Kidney epithelial cell (primary cell): ENCODE results near the gene ARSA. TPM values are rescaled to one million over a fixed set of nuclear protein-coding genes. Genes with fewer than 3 reads are reported as not detected.

ENCODE experiments used
- DNase-seq: peaks from one replicate; pipeline ENCODE4 v3.0.0-alpha.2; 2010; ENCODE audit warnings: low read depth
- H3K27me3 ChIP-seq: 2 replicates; pipeline ENCODE4 v1.6.0; 2011; ENCODE audit warnings: low read length; ENCODE audit not compliant: control insufficient read depth, insufficient read depth
- H3K36me3 ChIP-seq: 2 replicates; pipeline ENCODE4 v1.5.1; 2011; ENCODE audit warnings: low read length; ENCODE audit not compliant: control insufficient read depth, insufficient read depth
- H3K4me3 ChIP-seq: 2 replicates; pipeline ENCODE4 v1.5.1; 2011; ENCODE audit warnings: low read depth, mild to moderate bottlenecking, control low read depth, low read length
- total RNA-seq: library from RNA; depleted of rRNA; stranded (reverse); fragments of >200 nt; gene quantifications from 2 replicates; pipeline ENCODE4 v1.2.3, GENCODE V29; 2015
- TF ChIP-seq, protein P1 (sequence below): IDR thresholded peaks from 2 replicates; pipeline ENCODE4 v1.5.1; 2011; ENCODE audit warnings: mild to moderate bottlenecking, moderate library complexity, low read length, control low read depth, inconsistent platforms; ENCODE audit not compliant: insufficient read depth, poor library complexity, severe bottlenecking

Gene ARSA
- total RNA-seq, 1 donor from 2014 or later, result 42.7 TPM

DNA sequence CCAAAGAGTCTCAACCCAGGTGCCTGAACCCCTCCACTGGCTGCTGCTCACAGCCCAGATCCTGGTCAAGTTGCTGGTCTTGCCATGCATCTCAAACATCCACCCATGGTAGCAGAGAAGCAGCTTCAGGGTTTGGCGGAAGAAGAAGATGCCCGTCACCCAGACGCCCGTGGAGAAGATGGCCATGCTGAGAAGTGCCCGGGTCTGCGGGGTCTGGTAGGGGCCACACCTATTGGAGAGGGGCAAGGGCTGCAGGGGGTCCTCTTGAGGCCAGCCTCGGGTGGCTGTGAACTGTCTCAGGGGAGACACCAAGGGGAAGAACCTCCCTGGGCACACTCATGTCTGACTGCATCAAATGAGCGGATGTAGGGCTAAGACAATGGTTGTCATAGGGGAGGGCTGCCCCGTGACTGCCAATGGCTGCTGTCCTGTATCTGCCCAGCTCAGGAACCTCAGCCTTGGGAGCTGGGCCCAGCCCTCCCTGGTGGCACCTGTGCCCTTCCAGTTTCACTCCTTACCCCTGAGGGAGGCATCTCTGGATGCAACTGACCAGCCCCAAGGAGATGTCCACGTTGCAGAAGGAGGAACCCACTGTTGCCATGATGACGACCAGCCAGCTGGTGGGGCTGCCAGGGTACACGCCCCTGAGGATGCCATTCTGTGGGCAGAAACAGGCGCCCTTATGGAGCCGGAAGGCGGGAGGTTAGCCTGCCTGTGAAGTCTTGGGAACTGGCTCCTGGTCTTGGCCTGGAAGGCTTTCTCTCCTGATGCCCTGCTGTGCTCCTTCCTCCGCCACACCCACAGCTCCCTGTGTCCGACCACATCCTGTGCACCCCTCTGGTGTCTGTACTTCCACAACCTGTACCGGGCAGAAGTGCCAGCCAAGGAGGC, 50.9 kb downstream of the ARSA start:
- H3K4me3 ChIP-seq, result no peak overlapping the region
- no peak for DNase-seq
- H3K27me3 ChIP-seq, result peaks cover 22% of the 10 kb centered on the region
- TF ChIP-seq, protein P1, sequence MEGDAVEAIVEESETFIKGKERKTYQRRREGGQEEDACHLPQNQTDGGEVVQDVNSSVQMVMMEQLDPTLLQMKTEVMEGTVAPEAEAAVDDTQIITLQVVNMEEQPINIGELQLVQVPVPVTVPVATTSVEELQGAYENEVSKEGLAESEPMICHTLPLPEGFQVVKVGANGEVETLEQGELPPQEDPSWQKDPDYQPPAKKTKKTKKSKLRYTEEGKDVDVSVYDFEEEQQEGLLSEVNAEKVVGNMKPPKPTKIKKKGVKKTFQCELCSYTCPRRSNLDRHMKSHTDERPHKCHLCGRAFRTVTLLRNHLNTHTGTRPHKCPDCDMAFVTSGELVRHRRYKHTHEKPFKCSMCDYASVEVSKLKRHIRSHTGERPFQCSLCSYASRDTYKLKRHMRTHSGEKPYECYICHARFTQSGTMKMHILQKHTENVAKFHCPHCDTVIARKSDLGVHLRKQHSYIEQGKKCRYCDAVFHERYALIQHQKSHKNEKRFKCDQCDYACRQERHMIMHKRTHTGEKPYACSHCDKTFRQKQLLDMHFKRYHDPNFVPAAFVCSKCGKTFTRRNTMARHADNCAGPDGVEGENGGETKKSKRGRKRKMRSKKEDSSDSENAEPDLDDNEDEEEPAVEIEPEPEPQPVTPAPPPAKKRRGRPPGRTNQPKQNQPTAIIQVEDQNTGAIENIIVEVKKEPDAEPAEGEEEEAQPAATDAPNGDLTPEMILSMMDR, result no peak
- no peaks in the 10 kb centered on the region for H3K36me3 ChIP-seq

DNA sequence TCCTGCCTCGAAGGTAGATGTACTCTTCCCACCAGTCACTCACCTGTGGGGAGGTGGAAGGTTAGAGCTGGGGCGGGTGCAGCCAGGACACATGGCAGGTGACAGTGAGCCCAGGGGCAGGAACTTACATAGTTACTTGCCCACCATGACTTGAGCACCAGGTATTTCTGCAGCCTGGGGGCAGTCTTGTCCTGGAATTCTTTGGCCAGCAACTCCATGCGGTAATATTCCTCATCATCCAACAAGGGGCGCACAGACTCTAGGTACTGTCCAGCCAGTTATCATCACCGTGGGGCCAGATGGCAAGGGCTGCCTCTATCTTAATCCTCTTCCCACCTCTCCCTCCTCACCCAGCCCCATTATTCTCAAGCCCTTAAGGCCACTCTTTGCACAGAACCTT, 51.9 kb downstream of the ARSA start:
- TF ChIP-seq, protein P1, result peak; percentile 58
- Histone ChIP-seq H3K27me3 (peaks cover 22% of the 10 kb centered on the region), H3K4me3 (no peak overlapping the region), H3K36me3 (no peaks in the 10 kb centered on the region)
- DNase-seq, result peak; percentile 32

DNA sequence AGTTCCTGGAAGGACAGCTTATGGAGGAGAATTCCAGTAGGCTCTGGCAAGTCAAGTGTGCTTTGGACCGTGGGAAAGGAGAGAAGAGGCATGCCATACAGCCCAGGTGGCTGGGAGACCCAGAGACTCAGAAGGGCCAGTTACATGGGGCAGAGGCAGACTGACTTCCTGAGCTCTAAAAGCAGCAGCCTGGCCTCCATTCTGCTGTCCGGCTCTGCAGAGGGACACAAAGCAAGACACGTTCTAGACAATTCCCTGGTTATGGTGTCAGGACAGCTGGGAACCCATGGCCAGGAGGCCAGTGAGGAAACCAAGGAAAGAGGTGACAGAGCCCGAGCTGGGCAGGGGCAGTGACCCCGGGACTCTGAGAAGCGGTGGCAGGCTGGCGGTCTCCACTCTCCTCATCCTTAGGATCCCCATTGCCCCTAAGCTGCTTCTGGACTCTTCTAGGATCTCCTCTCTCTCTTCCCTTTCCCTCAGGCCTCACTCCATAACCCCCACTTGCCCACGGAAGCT, 52.5 kb downstream of the ARSA start:
- no peak for DNase-seq
- Histone ChIP-seq H3K4me3 (no peak overlapping the region), H3K36me3 (no peaks in the 10 kb centered on the region), H3K27me3 (peaks cover 22% of the 10 kb centered on the region)
- TF ChIP-seq, protein P1, result no peak

Other genes starting within 250 kb of the ARSA start
- 96.6 and 127 TPM in 2 replicates for gene SBF1, start 153.1 kb downstream of the ARSA start, total RNA-seq
- 27.3 and 29.0 TPM in 2 replicates for gene ADM2, start 146.6 kb downstream of the ARSA start, total RNA-seq
- 0.68 and 1.8 TPM in 2 replicates for gene MIOX, start 141.3 kb downstream of the ARSA start, total RNA-seq
- 48.3 and 75.4 TPM in 2 replicates for gene LMF2, start 120.5 kb downstream of the ARSA start, total RNA-seq
- 41.3 and 50.2 TPM in 2 replicates for gene NCAPH2, start 119.9 kb downstream of the ARSA start, total RNA-seq
- gene SCO2, start 102.6 kb downstream of the ARSA start, total RNA-seq, result 2.3 and 5.7 TPM in 2 replicates
- gene TYMP, start 98.1 kb downstream of the ARSA start, total RNA-seq, result 53.1 and 63.5 TPM in 2 replicates
- gene KLHDC7B, start 82.3 kb downstream of the ARSA start, total RNA-seq, result 16.3 and 20.1 TPM in 2 replicates
- gene SYCE3, start 65.2 kb downstream of the ARSA start, total RNA-seq, result 0.71 TPM in 1 of 2 replicates, not detected in the other
- gene CPT1B, start 49.7 kb downstream of the ARSA start, total RNA-seq, result 2.1 and 5.8 TPM in 2 replicates
- 59.1 and 81.1 TPM in 2 replicates for gene CHKB, start 45.3 kb downstream of the ARSA start, total RNA-seq
- 0.84 and 1.0 TPM in 2 replicates for gene MAPK8IP2, start 27.4 kb downstream of the ARSA start, total RNA-seq
- gene SHANK3, start 44.7 kb upstream of the ARSA start, total RNA-seq, result 3.8 and 6.0 TPM in 2 replicates
- gene ACR, start 110.1 kb upstream of the ARSA start, total RNA-seq, result not detected in 2 replicates
- gene RABL2B, start 155.5 kb upstream of the ARSA start, total RNA-seq, result 18.3 and 26.9 TPM in 2 replicates